SIG-M5 (cell line): Measurements from ENCODE around the gene QSOX2.

Experiments
- DNase-seq: peaks from one replicate; lab custom pipeline; 2025; lab: John Stamatoyannopoulos, UW

Gene QSOX2

GRCh38 chr9:136191099-136191959 is 54.3 kb downstream of the QSOX2 start:
- no peak for DNase-seq

GRCh38 chr9:136190656-136191055 is 55.0 kb downstream of the QSOX2 start:
- no peak for DNase-seq

- DNase-seq = no peak
Observed at GRCh38 chr9:136190237-136190601, 55.4 kb downstream of the QSOX2 start.

GRCh38 chr9:136189394-136190236 is 56.0 kb downstream of the QSOX2 start:
- DNase-seq = no peak

- no peak for DNase-seq
Observed at GRCh38 chr9:136187683-136188586, 57.7 kb downstream of the QSOX2 start.

- DNase-seq = no peak
Observed at GRCh38 chr9:136187197-136187596, 58.4 kb downstream of the QSOX2 start.

GRCh38 chr9:136186386-136186785 is 59.2 kb downstream of the QSOX2 start:
- no peak for DNase-seq

GRCh38 chr9:136185596-136186366 is 59.8 kb downstream of the QSOX2 start:
- no peak for DNase-seq

GRCh38 chr9:136185066-136185465 is 60.5 kb downstream of the QSOX2 start:
- no peak for DNase-seq

- DNase-seq = no peak
Observed at GRCh38 chr9:136182850-136183422, 62.7 kb downstream of the QSOX2 start.

- no peak for DNase-seq
Observed at GRCh38 chr9:136182420-136182787, 63.2 kb downstream of the QSOX2 start.

- no peak for DNase-seq
Observed at GRCh38 chr9:136181784-136182419, 63.7 kb downstream of the QSOX2 start.

- DNase-seq = no peak
Observed at GRCh38 chr9:136180586-136180985, 65.0 kb downstream of the QSOX2 start.

GRCh38 chr9:136179761-136180160 is 65.9 kb downstream of the QSOX2 start:
- DNase-seq = no peak

GRCh38 chr9:136179101-136179616 is 66.5 kb downstream of the QSOX2 start:
- no peak for DNase-seq

GRCh38 chr9:136178773-136179075 is 66.9 kb downstream of the QSOX2 start:
- DNase-seq = no peak

GRCh38 chr9:136178061-136178772 is 67.4 kb downstream of the QSOX2 start:
- no peak for DNase-seq

- DNase-seq = no peak
Observed at GRCh38 chr9:136177224-136177623, 68.4 kb downstream of the QSOX2 start.

- no peak for DNase-seq
Observed at GRCh38 chr9:136175616-136176197, 69.9 kb downstream of the QSOX2 start.
